CD4-positive, CD25-positive, alpha-beta regulatory T cell (primary cell): Measurements from ENCODE around the gene FBXO33. TPM values are rescaled to one million over a fixed set of nuclear protein-coding genes. Genes with fewer than 3 reads are reported as not detected.

Experiments
- ATAC-seq, 2 donors: fragments of 150-1000 bp; cut with Tn5 transposase; one replicate each; pipeline ENCODE4 v1.10.0; 2021; ENCODE audit warnings: low read depth in 2 of 2, moderate number of reproducible peaks in 2 of 2, moderate library complexity in 1 of 2
- DNase-seq, 3 donors: peaks; one replicate each; pipeline versions ENCODE4 v3.0.0 to v3.0.0-alpha.2; 2012 to 2022; ENCODE audit warnings: mixed read lengths in 1 of 3
- H3K27ac ChIP-seq: one replicate; pipeline ENCODE4 v1.7.0; 2013; ENCODE audit warnings: mild to moderate bottlenecking, low read length; ENCODE audit not compliant: insufficient read depth, poor library complexity, severe bottlenecking
- H3K27me3 ChIP-seq: one replicate; pipeline ENCODE4 v1.7.0; 2013; ENCODE audit warnings: low read length; ENCODE audit not compliant: control insufficient read depth, insufficient read depth
- H3K36me3 ChIP-seq: one replicate; pipeline ENCODE4 v1.7.0; 2013; ENCODE audit warnings: mild to moderate bottlenecking, low read length, moderate library complexity; ENCODE audit not compliant: control insufficient read depth, insufficient read depth
- H3K4me1 ChIP-seq: 2 replicates; pipeline ENCODE4 v1.7.0; 2013; ENCODE audit warnings: mild to moderate bottlenecking, low read length; ENCODE audit not compliant: insufficient read depth, control insufficient read depth, poor library complexity, severe bottlenecking
- H3K4me3 ChIP-seq: one replicate; pipeline ENCODE4 v1.7.0; 2013; ENCODE audit warnings: low read depth, mild to moderate bottlenecking, low read length, moderate library complexity
- H3K9me3 ChIP-seq, 2 experiments: 1 replicate in 1 of 2; 2 replicates in 1 of 2; pipeline ENCODE4 v1.7.0; 2013; ENCODE audit warnings: low read length in 2 of 2, mild to moderate bottlenecking in 1 of 2, moderate library complexity in 1 of 2; ENCODE audit not compliant: control insufficient read depth in 2 of 2
- H3K27ac Mint-ChIP-seq, 3 donors: one replicate each; pipeline ENCODE4 v1.8.0; 2020 to 2022; ENCODE audit warnings: mild to moderate bottlenecking in 3 of 3, mixed read lengths in 3 of 3, moderate library complexity in 2 of 3
- H3K27me3 Mint-ChIP-seq: one replicate; pipeline ENCODE4 v1.8.0; 2022; ENCODE audit warnings: mild to moderate bottlenecking, mixed read lengths
- H3K36me3 Mint-ChIP-seq: one replicate; pipeline ENCODE4 v1.8.0; 2020; ENCODE audit warnings: mixed read lengths
- H3K4me1 Mint-ChIP-seq, 4 donors: one replicate each; pipeline ENCODE4 v1.8.0; 2020 to 2022; ENCODE audit warnings: mixed read lengths in 4 of 4, mild to moderate bottlenecking in 1 of 4
- H3K4me3 Mint-ChIP-seq, 4 donors: one replicate each; pipeline ENCODE4 v1.8.0; 2020 to 2022; ENCODE audit warnings: mild to moderate bottlenecking in 4 of 4, mixed read lengths in 4 of 4, moderate library complexity in 3 of 4
- H3K9me3 Mint-ChIP-seq, 7 donors: one replicate each; pipeline ENCODE4 v1.8.0; 2020 to 2022; ENCODE audit warnings: mixed read lengths in 7 of 7, mild to moderate bottlenecking in 3 of 7, moderate library complexity in 2 of 7
- polyA plus RNA-seq, 4 donors: library from polyadenylated mRNA; unstranded; fragments of 300-500 nt; fragmentation: Illumina TruSeq; gene quantifications; one replicate each; pipeline ENCODE4 v1.2.3, GENCODE V29; 2021
- total RNA-seq: library from RNA; stranded (reverse); gene quantifications from one replicate; pipeline ENCODE4 v1.2.3, GENCODE V29; 2022

The FBXO33 gene
- total and polyA plus RNA-seq, 5 donors from 2014 or later = 16.0 to 59.9 (median 18.6) TPM

DNA sequence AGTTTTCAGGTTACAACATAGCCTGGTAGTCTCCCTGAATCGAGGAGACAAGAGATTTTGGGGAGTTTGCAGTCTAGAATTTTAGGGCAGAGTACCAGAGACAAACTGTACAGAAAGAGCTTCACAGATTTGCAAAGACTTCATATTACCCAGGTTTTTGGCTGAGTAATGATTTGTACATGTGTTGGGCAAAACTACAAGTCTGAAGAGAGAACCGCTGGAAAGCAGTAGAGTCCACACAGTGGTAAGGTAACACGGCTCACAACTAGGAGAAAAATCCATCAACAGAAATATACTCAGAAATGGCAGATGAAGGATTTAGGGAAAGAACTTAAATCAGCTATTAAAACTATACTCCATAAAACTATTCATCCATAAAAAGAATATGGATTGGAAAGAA is 25.7 kb downstream of the FBXO33 start:
- Mint-ChIP-seq H3K9me3 (peaks cover 0 to 10% (median 2%) of the 10 kb centered on the region in 7 donors), H3K27me3 (no peaks in the 10 kb centered on the region), H3K4me1 (peaks cover 25 to 54% (median 39%) of the 10 kb centered on the region in 4 donors), H3K4me3 (no peak overlapping the region), H3K36me3 (peaks cover 18% of the 10 kb centered on the region), H3K27ac (peak overlapping the region in 2 of 3 donors; percentile 16 to 34)
- ATAC-seq (no peak), DNase-seq (no peak)
- H3K9me3 ChIP-seq = no peaks in the 10 kb centered on the region
- no peaks in the 10 kb centered on the region for H3K4me1 ChIP-seq
- H3K36me3 ChIP-seq = peaks cover 2% of the 10 kb centered on the region
- H3K27ac ChIP-seq = no peak overlapping the region
- peak overlapping the region; percentile 16 for H3K4me3 ChIP-seq
- H3K27me3 ChIP-seq = no peaks in the 10 kb centered on the region

GRCh38 chr14:39398382-39398781 is 33.9 kb downstream of the FBXO33 start:
- H3K9me3 ChIP-seq = no peaks in the 10 kb centered on the region
- no peaks in the 10 kb centered on the region for H3K9me3 Mint-ChIP-seq
- H3K27ac ChIP-seq = no peak overlapping the region
- H3K27ac Mint-ChIP-seq = no peak overlapping the region
- no peaks in the 10 kb centered on the region for H3K27me3 Mint-ChIP-seq
- no peak for ATAC-seq
- H3K4me3 Mint-ChIP-seq = no peak overlapping the region
- H3K4me1 Mint-ChIP-seq = peaks cover 8 to 12% (median 9%) of the 10 kb centered on the region in 4 donors
- no peak for DNase-seq
- H3K36me3 ChIP-seq = peaks cover 58% of the 10 kb centered on the region
- peaks cover 38% of the 10 kb centered on the region for H3K36me3 Mint-ChIP-seq
- no peaks in the 10 kb centered on the region for H3K27me3 ChIP-seq
- no peak overlapping the region for H3K4me3 ChIP-seq
- no peaks in the 10 kb centered on the region for H3K4me1 ChIP-seq

GRCh38 chr14:39396448-39396847 is 35.8 kb downstream of the FBXO33 start:
- H3K27me3 ChIP-seq = no peaks in the 10 kb centered on the region
- no peak for ATAC-seq
- H3K27ac Mint-ChIP-seq = no peak overlapping the region
- H3K4me1 Mint-ChIP-seq = peaks cover 4 to 6% (median 5%) of the 10 kb centered on the region in 4 donors
- H3K4me3 Mint-ChIP-seq = no peak overlapping the region
- H3K9me3 ChIP-seq = no peaks in the 10 kb centered on the region
- H3K27me3 Mint-ChIP-seq = no peaks in the 10 kb centered on the region
- H3K27ac ChIP-seq = no peak overlapping the region
- no peaks in the 10 kb centered on the region for H3K4me1 ChIP-seq
- no peak overlapping the region for H3K4me3 ChIP-seq
- H3K36me3 Mint-ChIP-seq = peaks cover 33% of the 10 kb centered on the region
- no peak for DNase-seq
- peaks cover 57% of the 10 kb centered on the region for H3K36me3 ChIP-seq
- H3K9me3 Mint-ChIP-seq = no peaks in the 10 kb centered on the region

GRCh38 chr14:39395555-39396254 is 36.5 kb downstream of the FBXO33 start:
- ATAC-seq = no peak
- H3K36me3 ChIP-seq = peaks cover 51% of the 10 kb centered on the region

GRCh38 chr14:39393289-39393688 is 38.9 kb downstream of the FBXO33 start:
- peaks cover 29% of the 10 kb centered on the region for H3K36me3 Mint-ChIP-seq
- peak overlapping the region in 1 of 3 donors; percentile 38 for H3K27ac Mint-ChIP-seq
- DNase-seq (no peak), ATAC-seq (no peak)
- Histone ChIP-seq H3K36me3 (peaks cover 26% of the 10 kb centered on the region), H3K27ac (no peak overlapping the region), H3K4me1 (no peaks in the 10 kb centered on the region), H3K27me3 (no peaks in the 10 kb centered on the region), H3K4me3 (no peak overlapping the region), H3K9me3 (no peaks in the 10 kb centered on the region)
- H3K9me3 Mint-ChIP-seq = no peaks in the 10 kb centered on the region
- no peaks in the 10 kb centered on the region for H3K27me3 Mint-ChIP-seq
- H3K4me1 Mint-ChIP-seq = peaks cover 0 to 11% (median 4%) of the 10 kb centered on the region in 4 donors
- H3K4me3 Mint-ChIP-seq = no peak overlapping the region

More at GRCh38 chr14:39395555-39396254, 36.5 kb downstream of the FBXO33 start:
- Histone ChIP-seq H3K27ac (no peak overlapping the region), H3K4me3 (no peak overlapping the region), H3K9me3 (no peaks in the 10 kb centered on the region), H3K4me1 (no peaks in the 10 kb centered on the region), H3K27me3 (no peaks in the 10 kb centered on the region)
- Mint-ChIP-seq H3K9me3 (no peaks in the 10 kb centered on the region), H3K4me1 (peaks cover 2 to 6% (median 4%) of the 10 kb centered on the region in 4 donors), H3K27me3 (no peaks in the 10 kb centered on the region), H3K36me3 (peaks cover 25% of the 10 kb centered on the region), H3K4me3 (no peak overlapping the region), H3K27ac (peak overlapping the region in 2 of 3 donors; percentile 38 to 63)
- DNase-seq = no peak

- peaks cover 27% of the 10 kb centered on the region for H3K36me3 Mint-ChIP-seq
Measured at GRCh38 chr14:39384177-39384576, 48.1 kb downstream of the FBXO33 start.

GRCh38 chr14:39383741-39384140 is 48.5 kb downstream of the FBXO33 start:
- H3K4me3 ChIP-seq = no peak overlapping the region
- H3K27ac Mint-ChIP-seq = peak overlapping the region in 1 of 3 donors; percentile 68
- no peak overlapping the region for H3K4me3 Mint-ChIP-seq
- H3K4me1 ChIP-seq = no peaks in the 10 kb centered on the region
- peaks cover 0 to 33% (median 24%) of the 10 kb centered on the region in 4 donors for H3K4me1 Mint-ChIP-seq
- H3K27ac ChIP-seq = no peak overlapping the region
- no peaks in the 10 kb centered on the region for H3K27me3 Mint-ChIP-seq
- no peaks in the 10 kb centered on the region for H3K36me3 ChIP-seq
- no peak for ATAC-seq
- DNase-seq = no peak
- H3K9me3 ChIP-seq = no peaks in the 10 kb centered on the region
- peaks cover 0 to 2% (median 0%) of the 10 kb centered on the region in 7 donors for H3K9me3 Mint-ChIP-seq
- peaks cover 23% of the 10 kb centered on the region for H3K36me3 Mint-ChIP-seq
- H3K27me3 ChIP-seq = no peaks in the 10 kb centered on the region

More at GRCh38 chr14:39384177-39384576, 48.1 kb downstream of the FBXO33 start:
- ATAC-seq (no peak), DNase-seq (no peak)
- Histone ChIP-seq H3K36me3 (no peaks in the 10 kb centered on the region), H3K27ac (no peak overlapping the region), H3K27me3 (no peaks in the 10 kb centered on the region), H3K4me3 (no peak overlapping the region), H3K4me1 (no peaks in the 10 kb centered on the region), H3K9me3 (no peaks in the 10 kb centered on the region)
- Mint-ChIP-seq H3K27ac (no peak overlapping the region), H3K9me3 (peaks cover 0 to 2% (median 0%) of the 10 kb centered on the region in 7 donors), H3K4me1 (peaks cover 1 to 33% (median 24%) of the 10 kb centered on the region in 4 donors), H3K27me3 (no peaks in the 10 kb centered on the region), H3K4me3 (no peak overlapping the region)
